ENCODE data around the gene G0S2. TPM values are rescaled to one million over a fixed set of nuclear protein-coding genes. Genes with fewer than 3 reads are reported as not detected.

Gene G0S2
- 2.2 to 3.8 TPM (median 3.2 TPM) in 5 replicates for total RNA-seq (2022; extraction: Qiagen RNA extraction; ENCODE audit: low read depth)

GRCh38 chr1:209674957-209675564 lies at the start of gene G0S2:
Gene G0S2, plus strand, starts transcription at chr1:209675412. Its CDS starts 273 bp downstream, at chr1:209675685.

GRCh38 chr1:209652121-209652735 lies 23.0 kb upstream of the G0S2 start, which contains the start of gene LAMB3:
Gene LAMB3, minus strand, starts transcription at chr1:209652425. Its CDS starts 1,481 bp downstream, at chr1:209650944.

GRCh38 chr1:209704584-209704983 lies 29.4 kb downstream of the G0S2 start, which contains the start of gene HSD11B1:
Gene HSD11B1, plus strand, starts transcription at chr1:209704846. Its CDS starts 97 bp downstream, at chr1:209704943.

Other genes starting within 250 kb of the G0S2 start
- gene CAMK1G, start 91.7 kb upstream of the G0S2 start, total RNA-seq (2022; extraction: Qiagen RNA extraction; ENCODE audit: low read depth) = 0.22 to 0.50 TPM (median 0.43 TPM) in 5 replicates
- gene LAMB3, start 23.0 kb upstream of the G0S2 start, total RNA-seq (2022; extraction: Qiagen RNA extraction; ENCODE audit: low read depth) = 20.1 to 24.5 TPM (median 21.1 TPM) in 5 replicates
- not detected in 5 replicates for gene HSD11B1, start 29.4 kb downstream of the G0S2 start, total RNA-seq (2022; extraction: Qiagen RNA extraction; ENCODE audit: low read depth)
- not detected in 5 replicates for gene TRAF3IP3, start 80.6 kb downstream of the G0S2 start, total RNA-seq (2022; extraction: Qiagen RNA extraction; ENCODE audit: low read depth)
- 1.3 to 1.7 TPM (median 1.6 TPM) in 5 replicates for gene C1orf74, start 109.1 kb downstream of the G0S2 start, total RNA-seq (2022; extraction: Qiagen RNA extraction; ENCODE audit: low read depth)
- gene IRF6, start 130.7 kb downstream of the G0S2 start, total RNA-seq (2022; extraction: Qiagen RNA extraction; ENCODE audit: low read depth) = 0.08 to 0.11 TPM (median 0.08 TPM) in 5 replicates
- gene UTP25, start 152.6 kb downstream of the G0S2 start, total RNA-seq (2022; extraction: Qiagen RNA extraction; ENCODE audit: low read depth) = 10.7 to 13.1 TPM (median 11.9 TPM) in 5 replicates

All from A549 treated with CpdA at 1 μM for 4 hours (cell line).